Mucosa of stomach (tissue), 1 donor: ENCODE results near the gene RSAD1.

Source experiments
- H3K27me3 ChIP-seq: one replicate; pipeline ENCODE4 v1.7.0; 2013; ENCODE audit warnings: mild to moderate bottlenecking, low read length; ENCODE audit not compliant: control insufficient read depth, insufficient read depth
- H3K36me3 ChIP-seq: one replicate; pipeline ENCODE4 v1.7.0; 2013; ENCODE audit warnings: low read length; ENCODE audit not compliant: control insufficient read depth, insufficient read depth
- H3K4me1 ChIP-seq: one replicate; pipeline ENCODE4 v1.7.0; 2013; ENCODE audit warnings: mild to moderate bottlenecking, low read length; ENCODE audit not compliant: control insufficient read depth, insufficient read depth
- H3K4me3 ChIP-seq: one replicate; pipeline ENCODE4 v1.7.0; 2013; ENCODE audit warnings: low read length
- H3K9ac ChIP-seq: one replicate; pipeline ENCODE4 v1.7.0; 2013; ENCODE audit warnings: mild to moderate bottlenecking, low read length, moderate library complexity
- H3K9me3 ChIP-seq: one replicate; pipeline ENCODE4 v1.7.0; 2013; ENCODE audit warnings: mild to moderate bottlenecking, low read length, moderate library complexity; ENCODE audit not compliant: control insufficient read depth
- donor health status: Pancreatic carcinoma.

Gene RSAD1

GRCh38 chr17:50478391-50479381 lies at the start of gene RSAD1:
RSAD1 (plus strand) TSS chr17:50478860; CDS start chr17:50478885, 25 bp downstream.
- H3K9ac ChIP-seq = peak within 1 kb of the TSS; percentile 66
- H3K9me3 ChIP-seq = no peaks in the 10 kb centered on the region
- H3K4me1 ChIP-seq = peaks cover 41% of the 10 kb centered on the region
- H3K36me3 ChIP-seq = no peaks in the 10 kb centered on the region
- H3K27me3 ChIP-seq = no peaks in the 10 kb centered on the region
- H3K4me3 ChIP-seq = peak within 1 kb of the TSS; percentile 70

DNA sequence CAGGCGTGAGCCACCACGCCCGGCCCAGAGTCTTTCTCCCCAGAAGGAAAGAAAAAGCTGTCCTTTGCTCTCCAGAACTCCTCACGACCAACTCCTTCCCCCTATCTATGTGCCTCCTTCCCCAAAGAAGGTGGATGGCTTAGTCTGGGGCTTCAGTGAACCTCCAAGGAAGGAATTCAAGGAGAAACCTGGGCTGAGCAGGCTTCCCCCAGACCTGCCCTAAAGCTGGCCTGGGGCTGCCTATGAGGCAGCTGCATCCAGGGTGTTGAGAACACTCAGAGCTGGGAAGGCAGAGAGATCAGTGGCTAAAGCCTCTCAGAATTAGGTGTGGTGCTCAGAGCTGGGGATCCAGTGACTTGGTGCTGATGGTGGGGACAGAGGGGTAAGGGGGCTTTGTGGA lies 48.9 kb upstream of the RSAD1 start:
- Histone ChIP-seq H3K27me3 (no peaks in the 10 kb centered on the region), H3K9me3 (no peaks in the 10 kb centered on the region), H3K4me1 (peaks cover 46% of the 10 kb centered on the region), H3K4me3 (no peak overlapping the region), H3K9ac (no peak overlapping the region), H3K36me3 (no peaks in the 10 kb centered on the region)

DNA sequence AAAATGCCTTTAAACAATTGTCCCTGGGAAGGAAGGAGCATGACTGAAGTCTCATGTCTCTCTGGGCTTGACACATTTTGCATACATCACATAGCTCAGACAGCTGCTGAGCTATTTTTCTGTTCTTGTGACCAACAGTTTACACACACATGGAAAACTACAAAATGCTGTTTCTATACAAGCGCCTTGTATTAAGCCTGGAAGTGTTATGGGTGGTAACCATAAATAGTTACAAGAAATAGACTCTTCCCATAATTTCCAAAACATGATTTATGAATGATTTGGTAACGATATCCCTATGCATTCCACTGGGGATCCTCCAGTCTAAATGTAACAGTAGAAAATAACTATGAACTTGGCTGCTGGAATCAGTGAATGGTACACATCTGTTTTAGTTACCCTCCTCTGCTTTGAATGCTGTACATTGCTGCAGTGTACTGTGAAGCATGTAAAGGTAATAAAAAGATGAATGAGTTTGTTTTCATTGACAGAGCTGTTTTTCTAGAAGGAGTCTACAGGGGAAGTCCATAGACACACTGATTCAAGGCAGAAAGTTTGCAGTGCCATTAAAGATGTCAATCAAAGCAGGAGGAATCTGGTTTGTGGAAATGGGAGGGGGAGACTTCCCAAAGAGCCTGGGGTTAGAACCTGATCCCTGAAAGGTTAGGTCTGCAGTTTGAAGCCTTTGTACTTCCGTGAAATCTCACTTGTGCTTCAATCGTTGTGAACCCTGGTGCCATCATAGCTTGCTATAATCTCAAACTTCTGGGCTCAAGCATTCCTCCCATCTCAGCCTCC lies 47.6 kb upstream of the RSAD1 start:
- Histone ChIP-seq H3K27me3 (no peaks in the 10 kb centered on the region), H3K9me3 (no peaks in the 10 kb centered on the region), H3K9ac (no peak overlapping the region), H3K36me3 (no peaks in the 10 kb centered on the region), H3K4me1 (peaks cover 36% of the 10 kb centered on the region), H3K4me3 (no peak overlapping the region)

DNA sequence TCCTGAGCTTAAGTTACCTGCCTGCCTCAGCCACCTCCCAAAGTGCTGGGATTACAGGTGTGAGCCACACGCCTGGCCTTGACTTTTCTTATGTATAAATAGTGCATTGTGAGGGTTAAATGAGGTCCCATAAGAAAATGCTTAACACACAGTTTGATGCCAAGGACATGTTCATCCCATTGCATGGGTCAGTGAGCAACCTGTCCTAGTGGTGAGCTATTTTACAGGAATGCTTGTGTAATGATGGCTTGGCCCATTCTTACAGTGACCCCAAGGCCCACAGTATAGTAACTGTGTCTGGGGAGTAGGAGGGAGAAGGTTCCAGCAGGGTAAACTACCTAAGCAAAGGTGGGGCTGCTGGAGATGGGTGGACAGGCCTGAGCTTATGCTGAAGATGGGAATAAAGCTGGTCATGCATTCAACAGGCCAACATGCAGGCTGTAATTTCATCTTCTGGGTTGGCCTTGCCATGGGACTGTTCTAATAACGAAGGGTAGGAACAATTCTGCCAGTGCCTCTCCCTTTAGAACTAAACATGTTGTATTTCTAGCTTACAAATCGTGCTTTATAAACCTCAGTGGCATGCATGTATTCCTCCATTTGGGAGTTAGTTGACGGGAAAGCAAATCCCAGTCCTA lies 46.4 kb upstream of the RSAD1 start:
- Histone ChIP-seq H3K4me3 (no peak overlapping the region), H3K9me3 (no peaks in the 10 kb centered on the region), H3K9ac (no peak overlapping the region), H3K4me1 (peaks cover 26% of the 10 kb centered on the region), H3K36me3 (no peaks in the 10 kb centered on the region), H3K27me3 (no peaks in the 10 kb centered on the region)

DNA sequence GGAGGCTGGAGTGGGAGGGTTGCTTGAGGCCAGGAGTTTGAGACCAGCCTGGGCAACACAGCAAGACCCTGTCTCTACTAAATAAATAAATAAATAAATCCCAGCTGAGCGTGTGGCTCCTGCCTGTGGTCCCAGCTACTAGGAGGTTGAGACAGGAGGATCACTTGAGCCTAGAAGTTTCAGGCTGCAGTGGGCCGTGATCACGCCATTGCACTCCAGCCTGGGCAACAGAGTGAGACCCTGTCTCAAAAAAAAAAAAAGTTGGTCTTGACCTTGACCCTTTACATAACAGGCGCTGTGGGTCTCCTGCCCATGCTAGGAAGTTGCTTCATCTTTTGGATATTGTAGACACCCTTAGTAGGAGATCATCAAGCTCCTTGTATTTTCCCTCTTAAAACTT lies 41.3 kb upstream of the RSAD1 start:
- Histone ChIP-seq H3K4me1 (peaks cover 24% of the 10 kb centered on the region), H3K4me3 (no peak overlapping the region), H3K27me3 (no peaks in the 10 kb centered on the region), H3K9ac (no peak overlapping the region), H3K9me3 (no peaks in the 10 kb centered on the region), H3K36me3 (no peaks in the 10 kb centered on the region)

GRCh38 chr17:50439008-50439407 lies 39.7 kb upstream of the RSAD1 start:
- no peaks in the 10 kb centered on the region for H3K9me3 ChIP-seq

GRCh38 chr17:50440172-50440837 lies 38.4 kb upstream of the RSAD1 start:
- no peak overlapping the region for H3K4me3 ChIP-seq
- no peaks in the 10 kb centered on the region for H3K27me3 ChIP-seq
- no peaks in the 10 kb centered on the region for H3K36me3 ChIP-seq
- peak overlapping the region; percentile 29 for H3K9ac ChIP-seq
- H3K9me3 ChIP-seq = no peaks in the 10 kb centered on the region
- peaks cover 48% of the 10 kb centered on the region for H3K4me1 ChIP-seq

More at GRCh38 chr17:50439008-50439407, 39.7 kb upstream of the RSAD1 start:
- Histone ChIP-seq H3K36me3 (no peaks in the 10 kb centered on the region), H3K27me3 (no peaks in the 10 kb centered on the region), H3K9ac (no peak overlapping the region), H3K4me1 (peaks cover 39% of the 10 kb centered on the region), H3K4me3 (no peak overlapping the region)

GRCh38 chr17:50440838-50441829 lies 37.5 kb upstream of the RSAD1 start:
- H3K9ac ChIP-seq = peak overlapping the region; percentile 29
- H3K9me3 ChIP-seq = no peaks in the 10 kb centered on the region
- peaks cover 54% of the 10 kb centered on the region for H3K4me1 ChIP-seq
- no peaks in the 10 kb centered on the region for H3K36me3 ChIP-seq
- H3K4me3 ChIP-seq = no peak overlapping the region
- H3K27me3 ChIP-seq = no peaks in the 10 kb centered on the region

GRCh38 chr17:50443505-50443974 lies 35.1 kb upstream of the RSAD1 start:
- Histone ChIP-seq H3K4me3 (no peak overlapping the region), H3K36me3 (no peaks in the 10 kb centered on the region), H3K9me3 (no peaks in the 10 kb centered on the region), H3K4me1 (peaks cover 74% of the 10 kb centered on the region), H3K27me3 (no peaks in the 10 kb centered on the region), H3K9ac (no peak overlapping the region)

DNA sequence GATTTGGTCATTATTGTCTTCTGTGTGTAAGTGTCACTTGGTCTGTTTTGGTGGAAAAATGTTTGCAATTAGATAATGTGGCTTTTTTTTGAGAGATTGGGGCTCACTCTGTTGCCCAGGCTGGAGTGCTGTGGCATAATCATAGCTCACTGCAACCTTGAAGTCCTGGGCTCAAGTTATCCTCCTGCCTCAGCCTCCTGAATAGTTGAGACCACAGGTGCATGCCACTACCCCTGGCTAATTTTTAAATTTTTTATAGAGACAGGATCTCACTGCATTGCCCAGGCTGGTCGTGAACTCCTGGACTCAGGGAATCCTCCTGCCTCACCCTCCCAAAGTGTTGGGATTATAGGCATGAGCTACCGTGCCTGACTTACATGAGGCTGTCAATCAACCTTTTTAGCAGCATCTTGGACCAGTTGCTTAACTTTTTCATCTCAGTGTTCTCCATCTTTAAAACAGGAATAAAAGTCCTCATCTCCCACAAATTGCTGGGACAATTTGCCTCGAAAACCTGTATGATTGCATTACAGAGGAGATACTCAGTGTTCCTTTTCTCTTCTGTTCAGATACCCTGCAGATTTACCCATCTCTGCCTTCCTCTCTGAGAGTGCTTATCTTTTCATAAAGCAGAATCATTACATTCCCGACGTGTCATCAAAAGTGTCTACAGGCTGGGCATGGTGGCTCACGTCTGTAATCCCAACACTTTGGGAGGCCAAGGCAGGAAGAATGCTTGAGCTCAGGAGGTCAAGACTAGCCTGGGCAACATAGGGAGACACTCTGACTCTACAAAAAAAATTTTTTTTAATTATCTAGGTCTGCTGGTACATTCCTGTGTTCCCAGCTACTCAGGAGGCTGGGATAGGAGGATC lies 33.6 kb upstream of the RSAD1 start:
- no peaks in the 10 kb centered on the region for H3K27me3 ChIP-seq
- H3K4me3 ChIP-seq = no peak overlapping the region
- H3K36me3 ChIP-seq = no peaks in the 10 kb centered on the region
- H3K9ac ChIP-seq = no peak overlapping the region
- peaks cover 68% of the 10 kb centered on the region for H3K4me1 ChIP-seq
- H3K9me3 ChIP-seq = no peaks in the 10 kb centered on the region
